HG03108 (cell line): ENCODE measurements around the gene CAMTA1.

ENCODE experiments used
- ATAC-seq: cut with Tn5 transposase; IDR thresholded peaks from one replicate; pipeline ENCODE4 v1.9.1; 2021; ENCODE audit warnings: moderate library complexity; ENCODE audit not compliant: unreplicated experiment

Gene CAMTA1

DNA sequence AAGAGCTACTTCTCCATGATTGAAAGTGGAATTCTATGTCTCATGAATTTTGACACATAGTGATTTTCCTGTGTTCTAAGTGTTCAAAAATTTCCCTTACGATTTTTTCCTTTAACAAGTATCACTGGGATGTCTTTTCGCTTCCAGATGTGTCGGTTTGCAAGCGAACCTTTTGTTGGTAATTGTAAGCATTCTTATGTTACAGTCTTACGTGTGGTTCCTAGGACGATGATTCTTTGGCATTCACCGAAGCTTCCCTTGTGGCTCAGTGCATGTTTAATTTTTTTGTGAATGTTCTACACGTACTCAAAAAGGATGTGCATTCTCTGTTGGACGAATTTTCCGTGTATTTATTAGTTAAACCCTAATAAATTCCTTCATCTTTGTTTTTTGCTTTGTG lies 211.6 kb downstream of the CAMTA1 start:
- ATAC-seq = no peak

DNA sequence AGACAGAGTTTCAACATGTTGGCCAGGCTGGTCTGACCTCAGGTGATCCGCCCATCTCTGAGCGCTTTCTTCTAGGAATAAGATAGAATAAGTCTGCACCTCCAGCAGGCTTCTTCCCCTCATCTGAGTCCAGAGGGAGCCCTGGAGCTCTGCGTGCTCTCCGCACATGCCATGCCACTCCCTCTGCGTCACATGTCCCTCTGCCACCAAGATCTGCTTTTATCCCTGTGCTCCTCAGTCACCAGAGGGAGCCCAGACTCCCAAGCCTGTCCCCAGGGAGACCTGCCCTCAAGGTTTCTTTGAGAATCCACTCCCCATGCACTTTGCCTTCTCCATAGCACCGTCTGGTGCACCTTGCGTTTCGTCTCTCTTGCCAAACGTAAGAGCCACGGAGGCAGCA lies 213.0 kb downstream of the CAMTA1 start:
- ATAC-seq = no peak

DNA sequence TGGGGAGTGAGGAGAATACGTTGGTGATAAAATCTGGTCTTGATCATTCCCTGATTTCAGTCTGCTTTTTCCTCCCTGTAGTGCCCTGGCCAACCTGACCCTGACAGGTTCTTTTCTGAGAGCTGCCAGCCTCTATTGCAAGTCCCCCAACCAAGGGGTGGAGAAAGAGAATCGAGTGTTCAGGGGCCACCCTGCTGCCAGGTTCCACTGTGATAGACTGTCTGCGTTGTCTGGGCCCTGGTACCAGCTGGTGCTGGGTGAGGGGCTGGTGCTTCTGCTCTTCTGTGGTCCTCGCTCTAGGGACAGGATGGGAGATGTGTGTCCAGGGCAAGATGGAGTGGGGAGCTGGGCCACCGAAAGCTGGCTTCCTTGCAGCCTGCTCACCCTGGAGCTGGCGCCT lies 214.6 kb downstream of the CAMTA1 start:
- ATAC-seq = no peak

DNA sequence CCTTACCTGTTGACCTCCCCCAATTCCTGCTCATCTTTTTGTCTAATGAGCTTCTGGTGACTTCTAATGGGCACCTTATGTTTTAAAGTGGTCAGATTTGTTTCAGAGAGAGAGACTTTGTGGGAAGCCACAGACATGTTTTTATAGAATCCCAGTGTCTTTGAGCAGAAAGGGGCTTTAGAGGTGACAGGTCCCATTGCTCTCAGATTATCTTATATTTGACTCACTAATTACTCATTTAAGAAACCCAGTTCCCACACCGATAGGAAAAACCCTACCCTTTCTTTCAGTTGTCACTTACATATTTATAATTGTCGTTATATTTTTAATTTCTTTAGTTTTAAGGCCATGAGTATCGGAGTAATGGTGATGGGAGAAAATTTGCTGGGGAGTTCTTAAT lies 215.5 kb downstream of the CAMTA1 start:
- no peak for ATAC-seq

DNA sequence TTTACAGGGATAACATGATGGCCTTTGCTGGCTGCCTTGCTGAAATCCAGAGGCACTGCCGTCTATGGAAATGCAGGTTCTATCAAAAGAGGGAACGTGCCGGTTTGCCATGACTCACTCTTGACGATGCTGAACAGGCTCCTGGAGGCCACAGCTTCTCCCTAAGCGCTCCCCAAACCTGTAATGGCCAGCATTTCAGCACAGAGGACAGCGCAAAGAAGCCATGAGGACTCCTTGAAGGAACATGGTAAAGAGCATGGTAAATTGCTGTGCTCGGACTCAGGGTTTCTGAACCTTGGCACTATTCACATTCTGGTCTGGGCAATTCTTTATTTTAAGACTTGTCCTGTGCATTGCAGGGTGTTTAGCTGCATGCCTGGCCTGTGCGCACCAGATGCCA lies 217.5 kb downstream of the CAMTA1 start:
- ATAC-seq = no peak

DNA sequence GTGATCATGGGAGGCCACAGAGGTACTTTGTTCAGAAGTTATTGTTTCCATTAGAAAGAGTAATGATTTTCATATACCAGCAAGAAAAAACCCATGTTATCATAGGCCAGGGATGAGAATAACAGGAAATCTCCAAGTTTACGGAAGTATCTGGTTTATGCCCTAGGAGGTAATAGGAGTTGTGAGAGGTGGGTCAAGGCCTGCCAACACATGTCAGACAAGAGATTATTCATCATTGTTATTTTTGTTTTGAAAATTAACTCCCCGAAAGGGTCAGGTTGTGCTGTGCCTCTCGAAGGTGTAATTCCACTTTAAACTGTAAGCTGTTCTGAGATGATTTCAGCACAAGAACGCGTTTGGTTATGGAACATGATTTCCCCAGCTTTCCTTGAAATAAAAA lies 218.4 kb downstream of the CAMTA1 start:
- no peak for ATAC-seq

DNA sequence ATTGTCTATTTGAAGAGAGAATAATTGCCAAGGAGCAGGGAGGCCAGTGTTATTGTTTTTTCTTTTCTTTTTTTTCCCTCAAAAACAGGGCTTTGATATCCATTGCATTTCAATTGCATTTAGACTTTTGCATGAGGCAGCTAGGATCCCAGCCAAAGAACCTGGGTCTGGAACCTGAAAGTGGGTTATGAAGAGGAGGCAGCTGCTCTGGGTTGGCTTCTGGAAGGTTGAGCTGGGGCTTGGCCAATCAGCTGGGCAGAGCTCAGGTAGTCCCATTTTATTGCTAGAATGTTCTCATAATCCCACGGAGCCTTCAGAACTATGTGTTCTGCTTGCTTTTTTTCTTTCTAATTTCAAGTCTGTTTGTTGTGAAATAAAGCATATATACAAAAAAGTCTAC lies 218.9 kb downstream of the CAMTA1 start:
- no peak for ATAC-seq

DNA sequence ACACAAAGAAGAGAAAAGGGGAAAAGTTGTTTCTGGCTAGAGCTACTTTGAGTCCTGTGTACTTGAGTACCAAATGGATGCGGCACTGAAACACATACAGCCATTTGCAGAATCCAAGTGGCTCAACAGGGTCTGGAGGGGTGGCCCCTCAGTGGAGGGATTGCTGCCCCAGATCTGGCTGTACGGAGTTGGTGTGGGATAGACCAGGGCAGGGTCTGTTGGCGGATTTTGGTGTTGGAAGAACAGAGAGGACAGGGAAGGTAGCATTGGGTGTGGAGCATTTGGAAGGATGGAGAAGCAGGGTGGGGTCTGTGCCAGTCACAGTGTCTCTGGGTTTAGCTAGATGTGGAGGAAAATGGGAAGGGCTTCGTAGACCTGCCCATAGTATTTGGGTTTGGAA lies 220.5 kb downstream of the CAMTA1 start:
- ATAC-seq = no peak

DNA sequence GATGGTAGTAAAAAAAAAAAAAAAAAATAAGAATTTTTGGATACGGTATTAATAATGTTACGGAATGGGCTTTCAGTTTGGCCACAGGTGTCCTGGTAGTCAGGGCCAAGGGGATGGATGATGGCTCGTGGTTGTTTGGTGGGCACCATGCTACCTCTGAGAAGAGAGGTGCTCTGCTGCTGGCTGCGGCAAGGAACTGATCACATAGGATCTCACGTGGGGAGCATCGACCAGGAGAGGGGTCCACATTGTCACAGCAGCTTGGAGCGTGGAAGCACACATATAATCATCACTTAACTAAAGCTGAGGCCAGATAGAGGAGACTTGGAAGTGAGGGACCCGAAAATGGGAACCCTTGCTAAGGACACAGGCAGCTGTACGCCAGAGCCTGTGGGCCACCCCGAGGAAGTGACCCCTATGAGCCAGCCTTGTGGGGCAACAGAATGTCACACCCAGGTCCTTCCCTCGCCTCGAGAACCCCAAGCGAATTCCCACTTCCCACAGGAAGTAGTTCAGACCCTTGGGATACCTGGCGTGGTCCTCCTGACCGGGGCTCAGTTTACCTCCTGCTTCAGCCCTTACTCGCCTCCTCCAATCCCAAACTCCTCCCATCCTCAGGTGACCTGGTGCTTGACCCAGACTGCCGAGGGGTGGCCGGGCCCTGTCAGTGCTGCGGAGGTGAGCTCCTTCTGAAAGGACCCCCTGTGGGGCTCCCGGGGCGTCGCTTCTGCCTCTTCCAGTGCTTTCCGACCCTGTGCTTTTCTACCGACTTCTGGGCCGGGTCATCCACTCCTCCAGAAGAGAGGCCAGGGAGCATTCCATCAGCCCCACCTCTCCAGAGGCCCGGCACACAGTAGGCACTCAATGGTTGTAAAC lies 222.0 kb downstream of the CAMTA1 start:
- ATAC-seq = no peak

DNA sequence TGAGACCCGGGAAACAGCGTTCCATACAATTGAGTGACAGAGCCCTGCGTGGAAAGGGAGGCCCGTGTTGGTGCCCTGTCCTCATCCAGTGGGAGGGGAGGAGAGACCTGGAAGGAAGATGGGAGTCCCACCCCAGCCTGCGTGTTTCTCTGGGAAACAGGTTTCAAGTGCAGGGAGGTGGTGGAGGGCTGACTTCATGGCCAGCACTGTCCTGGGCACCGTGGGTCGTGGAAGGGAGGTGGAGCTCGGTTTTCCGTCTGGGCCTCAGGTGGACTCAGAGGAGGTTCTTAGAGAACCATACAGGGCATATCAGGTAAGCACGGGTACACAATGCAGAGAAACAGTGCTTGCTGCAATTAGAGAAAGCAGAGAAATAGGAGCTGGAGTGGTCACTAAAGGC lies 222.6 kb downstream of the CAMTA1 start:
- ATAC-seq = no peak

DNA sequence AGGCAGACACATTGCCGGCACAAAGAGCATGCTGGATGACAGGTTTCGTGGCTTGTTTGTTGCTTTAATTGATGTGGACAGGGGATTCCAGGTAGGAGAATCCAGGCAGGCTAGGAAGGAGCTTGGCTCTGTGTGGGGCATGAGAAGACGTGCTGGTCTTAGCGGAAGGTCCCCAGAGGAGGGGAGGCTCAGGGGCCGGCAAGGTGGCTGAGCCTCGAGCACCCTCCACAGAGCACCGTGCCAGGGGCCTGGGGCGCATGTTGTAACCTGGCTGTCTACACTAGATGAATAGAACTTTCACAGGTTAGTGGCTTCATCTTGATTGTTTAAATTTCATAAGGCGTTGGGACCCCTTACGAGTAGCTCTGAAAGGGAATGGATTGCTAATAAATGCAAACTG lies 223.1 kb downstream of the CAMTA1 start:
- ATAC-seq = no peak

DNA sequence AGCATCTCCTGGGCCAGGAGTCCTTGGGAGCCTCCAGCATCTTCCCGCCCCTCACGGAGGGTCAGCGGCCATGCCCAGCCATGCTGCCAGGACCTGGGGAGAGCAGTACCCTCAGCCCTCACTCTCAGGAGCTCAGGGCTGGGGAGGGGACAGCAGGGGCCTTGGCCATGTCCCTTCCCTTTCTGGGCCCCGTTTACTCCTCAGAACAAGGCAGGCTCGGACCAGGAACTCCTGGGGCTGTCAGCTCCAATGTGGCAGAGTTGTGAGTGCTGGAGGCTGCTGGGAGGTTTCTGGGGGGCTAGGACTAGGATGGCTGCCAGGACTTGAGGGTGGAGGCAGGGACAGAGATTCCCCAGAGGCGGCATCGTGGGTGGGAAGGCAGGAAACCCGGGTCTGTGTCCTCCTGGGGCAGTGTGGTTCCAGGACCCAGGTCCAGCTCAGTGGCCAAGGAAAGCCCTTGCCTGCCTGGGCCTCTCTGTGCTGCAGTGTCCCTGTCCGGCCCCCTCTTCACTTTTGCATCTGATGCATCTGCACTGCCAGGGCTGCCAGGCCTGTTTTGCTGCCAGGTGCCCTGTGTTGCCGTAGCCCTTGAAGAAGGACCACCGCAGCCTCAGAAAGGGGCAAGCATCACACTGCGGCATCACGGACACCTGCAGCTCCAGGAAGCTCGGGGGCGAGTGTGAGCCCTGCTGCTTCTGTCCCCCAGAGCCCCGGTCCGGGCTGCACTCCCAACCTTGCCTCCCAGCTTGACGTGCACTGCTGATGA lies 223.9 kb downstream of the CAMTA1 start:
- ATAC-seq = no peak

DNA sequence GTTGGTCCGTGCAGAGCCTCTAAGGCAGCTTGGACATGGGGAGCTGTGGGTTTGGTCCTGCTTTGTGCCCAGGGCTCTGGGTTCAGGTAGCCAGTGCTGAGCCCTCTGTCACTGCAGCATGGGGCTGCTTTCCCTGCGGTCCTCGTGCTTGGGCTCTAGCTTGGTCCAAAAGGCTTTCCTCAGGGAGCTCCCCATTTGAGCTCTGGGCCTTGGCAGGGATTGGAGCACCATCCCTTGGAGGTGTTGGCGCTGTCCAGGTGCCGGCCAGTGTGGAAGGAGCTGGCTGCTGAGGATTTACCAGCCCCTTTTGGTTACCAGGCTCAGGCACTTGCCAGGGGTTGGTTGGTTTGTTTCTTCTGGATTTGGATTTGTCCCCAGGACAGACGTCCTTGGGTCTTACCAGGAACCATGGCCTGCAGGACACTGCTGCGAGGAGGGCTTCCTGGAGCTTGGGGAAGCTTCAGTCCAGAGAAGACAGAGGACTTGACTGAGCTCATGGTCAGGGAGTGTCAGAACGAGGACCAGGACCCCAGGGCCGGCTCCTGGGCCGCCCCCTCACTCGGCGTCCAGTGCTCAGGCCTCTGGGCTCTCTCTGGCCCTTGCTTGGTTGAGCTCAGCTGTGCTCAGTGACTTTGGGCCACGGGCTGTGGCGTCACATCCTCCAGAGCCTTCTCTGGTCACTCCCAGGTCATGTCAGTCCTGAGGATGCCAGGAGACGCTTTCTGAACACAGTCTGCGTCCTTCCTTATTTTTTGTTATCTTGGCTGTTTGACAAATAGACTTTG lies 224.7 kb downstream of the CAMTA1 start:
- ATAC-seq = no peak

DNA sequence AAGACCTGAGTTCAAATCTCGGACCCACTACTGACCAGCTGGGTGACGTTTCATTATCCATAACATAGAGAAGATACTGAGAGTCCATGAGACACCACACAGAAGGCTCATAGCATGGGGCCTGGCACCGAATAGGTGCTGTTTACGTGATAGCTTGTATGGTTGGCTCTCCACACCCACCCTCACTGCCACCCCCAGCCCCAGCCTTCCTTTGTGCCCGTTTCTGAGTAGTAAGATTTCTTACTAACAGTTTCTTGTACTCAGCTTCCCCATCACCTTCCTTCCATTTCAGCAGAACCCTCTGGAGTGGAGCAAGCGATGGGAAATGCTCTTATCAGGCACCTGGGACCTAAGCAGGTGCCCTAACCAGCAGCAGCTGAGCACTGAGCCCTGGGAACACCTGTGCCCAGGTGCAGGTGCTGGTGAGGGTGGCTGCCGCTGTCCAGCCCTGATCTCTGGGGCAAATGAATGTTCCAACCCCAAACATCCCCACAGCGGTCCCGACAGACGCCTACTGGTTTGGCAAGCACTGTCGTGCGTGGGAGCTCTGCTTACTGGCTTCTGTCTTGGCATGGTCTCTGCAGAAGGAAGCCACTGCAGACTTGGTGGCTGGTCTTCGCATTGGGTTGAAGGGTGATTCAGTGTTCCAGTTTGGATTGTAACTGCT lies 225.4 kb downstream of the CAMTA1 start:
- ATAC-seq = no peak

DNA sequence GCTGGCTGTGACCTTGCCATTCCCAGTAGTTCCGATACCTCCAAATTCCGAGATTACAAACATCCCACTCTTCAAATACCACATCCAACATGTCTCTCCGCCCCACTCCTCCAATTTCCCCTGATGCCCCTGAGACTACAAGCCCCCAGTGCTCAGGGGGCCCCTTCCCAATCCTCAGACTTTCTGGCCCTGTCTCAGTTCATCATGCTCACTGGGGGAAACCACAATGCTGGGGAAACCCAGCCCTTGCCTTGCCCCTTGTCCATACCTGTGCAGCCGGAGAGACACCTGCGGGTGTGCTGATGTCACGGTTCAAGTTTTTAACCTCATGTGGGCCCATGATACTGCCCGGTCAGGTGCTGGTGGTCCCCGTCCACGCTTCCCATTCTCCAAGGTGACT lies 226.6 kb downstream of the CAMTA1 start:
- ATAC-seq = no peak

DNA sequence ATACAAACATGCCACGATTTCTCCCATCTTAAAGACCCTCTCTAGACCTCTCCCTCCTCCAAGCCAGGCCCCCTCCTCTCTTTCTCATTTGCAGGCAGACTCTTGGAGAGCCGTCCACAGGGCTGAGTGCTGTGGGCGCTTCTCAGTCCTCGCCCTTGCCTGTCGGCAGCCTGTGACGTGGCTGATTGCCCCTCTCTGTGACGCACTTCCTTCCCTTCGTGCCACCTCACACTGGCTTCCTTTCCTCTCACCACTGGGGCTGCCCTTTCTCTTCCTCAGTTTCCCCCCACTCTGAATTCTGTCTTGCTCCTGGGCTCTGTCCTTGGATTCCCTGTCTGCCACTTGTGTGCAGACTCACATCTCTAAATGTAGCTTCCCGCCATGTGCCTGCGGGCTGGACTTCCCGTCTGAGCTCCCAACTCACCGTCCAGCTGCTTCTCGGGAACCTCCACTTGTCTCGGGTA lies 227.2 kb downstream of the CAMTA1 start:
- ATAC-seq = no peak

DNA sequence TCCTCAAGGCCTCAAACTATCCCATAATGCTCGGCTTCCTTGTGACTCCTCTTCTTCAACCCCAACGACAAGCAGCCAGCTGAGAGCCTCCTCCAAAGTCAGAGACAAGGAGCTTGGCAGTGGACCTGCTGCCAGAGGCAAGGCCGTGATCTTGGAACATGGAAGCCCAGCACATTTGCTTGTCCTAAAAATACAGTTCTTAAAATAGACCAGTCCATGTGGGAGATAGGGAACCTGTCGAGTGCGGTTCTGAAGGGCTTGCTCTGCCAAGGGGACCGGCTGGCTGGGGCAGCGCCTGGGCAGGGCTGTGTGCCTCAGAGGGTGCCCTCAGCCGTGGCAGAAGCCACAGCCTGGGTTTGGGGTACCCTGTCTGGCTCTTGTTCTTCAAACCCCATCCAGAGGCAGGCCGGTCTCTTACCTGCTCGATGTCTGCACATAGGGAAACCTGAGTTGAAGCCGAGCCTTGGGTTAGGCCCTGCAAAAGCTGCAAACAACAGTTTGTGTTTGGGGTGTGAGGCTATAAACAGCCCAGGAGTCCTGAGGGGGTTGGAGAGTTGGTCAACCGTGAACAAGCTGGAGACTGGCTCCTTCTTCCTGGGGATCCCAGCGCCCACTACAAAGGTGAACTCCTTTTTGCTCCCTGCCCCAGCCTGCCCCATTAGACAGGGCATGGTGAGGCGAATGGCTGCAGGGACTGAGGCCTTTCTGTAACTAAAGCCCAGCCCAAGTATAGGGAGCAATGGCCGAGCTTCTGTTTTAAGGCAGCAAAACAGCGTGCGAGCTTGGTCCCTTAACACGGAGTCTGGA lies 228.8 kb downstream of the CAMTA1 start:
- ATAC-seq = no peak

DNA sequence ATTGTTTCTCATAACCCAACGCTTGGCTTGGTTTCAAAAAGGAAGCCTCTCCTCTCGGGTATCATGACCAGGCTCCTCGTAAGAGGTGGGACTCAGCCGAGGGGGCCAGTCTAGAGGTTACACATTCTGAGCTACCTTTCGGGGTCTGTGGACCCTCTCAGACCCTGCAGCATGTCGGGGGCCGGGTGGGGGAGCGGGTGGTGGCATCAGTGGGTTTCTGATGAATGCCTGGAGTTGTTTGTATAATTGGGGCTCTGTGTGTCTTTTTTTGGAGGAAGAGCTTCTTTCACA lies 229.3 kb downstream of the CAMTA1 start:
- ATAC-seq = no peak

DNA sequence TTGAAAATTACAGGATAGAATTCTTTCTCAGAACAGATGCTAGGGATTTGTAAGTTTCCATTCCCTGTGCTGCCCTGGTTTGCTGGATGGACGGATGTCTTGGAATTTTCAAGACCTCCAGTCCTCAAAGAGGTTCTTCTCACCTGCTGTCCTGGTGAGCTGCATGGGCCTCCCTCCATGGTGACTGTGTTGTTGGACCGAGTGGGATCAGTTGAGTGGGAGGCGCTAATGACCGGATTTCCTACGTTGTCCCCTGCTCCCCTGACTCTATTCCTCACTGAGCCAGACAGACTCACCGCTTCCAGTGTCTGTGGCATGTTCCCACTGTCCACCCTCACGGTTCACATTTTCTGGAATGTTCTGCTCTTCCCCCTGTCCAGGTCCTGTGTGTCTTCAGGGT lies 229.8 kb downstream of the CAMTA1 start:
- no peak for ATAC-seq

DNA sequence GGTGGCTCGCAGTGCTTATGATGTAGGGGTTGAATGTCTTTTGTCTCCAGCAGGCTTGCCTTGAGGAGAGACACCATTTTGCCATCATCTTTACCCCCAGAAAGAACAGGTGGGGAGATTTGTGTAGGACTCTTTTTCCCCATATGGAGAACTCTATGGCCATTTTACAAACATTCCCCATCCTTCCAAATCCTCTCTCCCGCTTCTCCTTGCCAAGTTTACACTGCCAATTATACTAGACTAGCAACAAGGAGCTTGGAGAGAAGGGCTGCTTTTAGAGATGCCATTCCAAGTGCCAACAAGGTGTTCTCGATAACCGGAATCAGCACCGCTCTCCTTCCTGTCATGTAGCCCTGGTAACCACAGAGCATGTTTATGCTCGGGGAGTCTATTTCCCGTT lies 233.1 kb downstream of the CAMTA1 start:
- ATAC-seq = no peak
